Upper lobe of left lung (tissue), 6 donors: ENCODE results near the gene BMP7. TPM values are rescaled to one million over a fixed set of nuclear protein-coding genes. Genes with fewer than 3 reads are reported as not detected.

ENCODE experiments used
- ATAC-seq, 2 donors: fragments of 200-7000 bp; cut with Tn5 transposase; one replicate each; pipeline ENCODE4 v1.9.1; 2022; ENCODE audit warnings: mild to moderate bottlenecking in 2 of 2, moderate library complexity in 2 of 2; ENCODE audit not compliant: low FRiP score in 2 of 2
- DNase-seq, 2 donors: peaks; one replicate each; pipeline ENCODE4 v3.0.0-alpha.2; 2019 to 2020
- H3K27ac ChIP-seq, 4 donors: fragments of 200-600 bp; sonication (generic); one replicate each; pipeline ENCODE4 v1.5.1; 2016 to 2019
- H3K27me3 ChIP-seq, 4 donors: fragments of 200-600 bp; sonication (generic); one replicate each; pipeline ENCODE4 v1.5.1; 2017 to 2019
- H3K36me3 ChIP-seq, 4 donors: fragments of 200-600 bp; sonication (generic); one replicate each; pipeline ENCODE4 v1.5.1; 2016 to 2019
- H3K4me1 ChIP-seq, 4 donors: fragments of 200-600 bp; sonication (generic); one replicate each; pipeline ENCODE4 v1.5.1; 2018 to 2019
- H3K4me3 ChIP-seq, 4 donors: fragments of 200-600 bp; sonication (generic); one replicate each; pipeline ENCODE4 v1.5.1; 2017 to 2019; ENCODE audit warnings: mild to moderate bottlenecking in 2 of 4, moderate library complexity in 1 of 4
- H3K9me3 ChIP-seq, 4 donors: fragments of 200-600 bp; sonication (generic); one replicate each; pipeline ENCODE4 v1.5.1; 2018 to 2019
- EP300 ChIP-seq, 4 donors: sonication (generic); formaldehyde crosslinking; IDR thresholded peaks; one replicate each; pipeline ENCODE4 v1.5.1; 2017; ENCODE audit warnings: antibody characterized with exemption in 4 of 4, control low read depth in 2 of 4
- POLR2A ChIP-seq, 4 donors: fragments of 450-650 bp; IDR thresholded peaks; one replicate each; pipeline ENCODE4 v1.5.1; 2016 to 2017; ENCODE audit warnings: antibody characterized with exemption in 4 of 4, mild to moderate bottlenecking in 2 of 4
- POLR2AphosphoS5 ChIP-seq, 2 donors: sonication (generic); formaldehyde crosslinking; IDR thresholded peaks; one replicate each; pipeline ENCODE4 v1.5.1; 2017; ENCODE audit warnings: antibody characterized with exemption in 2 of 2
- WGBS, 2 donors: methylation state at CpG; one replicate each; pipeline ENCODE4 v1.1.5; 2017 to 2018; 5-methylcytosine and 5-hydroxymethylcytosine counted together
- total RNA-seq, 6 donors: library from RNA; depleted of rRNA in 4 of 6; stranded (reverse); fragments of >200 nt in 4 of 6; gene quantifications; one replicate each; pipeline versions ENCODE4 v1.1.0 to v1.2.1, GENCODE V29; 2016 to 2021
- TF ChIP-seq, protein P1 (sequence below), 6 experiments: fragments of 450-650 bp in 4 of 6; fragments of 200-600 bp in 2 of 6; sonication (generic) in 2 of 6; IDR thresholded peaks; one replicate each; pipeline ENCODE4 v1.5.1; 2016 to 2019; ENCODE audit warnings: antibody characterized with exemption in 6 of 6
- donor health status: DM: no; HTN: no; CAD: no; lungs with moderate emphysema.
- donor health status: DM: no; HTN: yes; CAD: no; lungs with severe emphysema.

The BMP7 gene
- total RNA-seq, 6 donors from 2014 or later = 0.30 to 4.0 (median 2.6) TPM; not detected in 1

DNA sequence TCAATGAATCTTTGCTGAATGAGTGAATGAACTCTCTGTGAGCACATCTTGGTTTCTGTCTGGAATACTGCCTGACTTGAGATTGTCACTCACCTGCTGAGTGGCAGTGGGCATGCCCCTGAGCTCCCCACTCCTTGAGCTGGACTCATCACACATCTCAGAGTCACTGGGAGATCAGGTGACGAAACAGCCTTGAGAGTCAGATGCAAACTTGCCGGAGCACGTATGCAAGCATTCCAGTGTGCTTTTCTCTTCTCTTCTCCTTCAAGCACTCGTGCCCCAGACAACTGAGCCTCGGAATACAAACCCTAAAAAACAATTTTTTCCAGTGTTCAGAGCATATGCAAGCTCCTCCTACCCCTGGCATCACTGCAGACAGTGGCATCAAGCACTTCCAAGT lies 9.4 kb upstream of the BMP7 start:
- ATAC-seq (no peak), DNase-seq (no peak)
- TF ChIP-seq POLR2A (IDR thresholded peaks at IDR 0.05) (no peak), POLR2AphosphoS5 (IDR thresholded peaks at IDR 0.05) (no peak), EP300 (IDR thresholded peaks at IDR 0.05) (no peak)
- TF ChIP-seq, protein P1, sequence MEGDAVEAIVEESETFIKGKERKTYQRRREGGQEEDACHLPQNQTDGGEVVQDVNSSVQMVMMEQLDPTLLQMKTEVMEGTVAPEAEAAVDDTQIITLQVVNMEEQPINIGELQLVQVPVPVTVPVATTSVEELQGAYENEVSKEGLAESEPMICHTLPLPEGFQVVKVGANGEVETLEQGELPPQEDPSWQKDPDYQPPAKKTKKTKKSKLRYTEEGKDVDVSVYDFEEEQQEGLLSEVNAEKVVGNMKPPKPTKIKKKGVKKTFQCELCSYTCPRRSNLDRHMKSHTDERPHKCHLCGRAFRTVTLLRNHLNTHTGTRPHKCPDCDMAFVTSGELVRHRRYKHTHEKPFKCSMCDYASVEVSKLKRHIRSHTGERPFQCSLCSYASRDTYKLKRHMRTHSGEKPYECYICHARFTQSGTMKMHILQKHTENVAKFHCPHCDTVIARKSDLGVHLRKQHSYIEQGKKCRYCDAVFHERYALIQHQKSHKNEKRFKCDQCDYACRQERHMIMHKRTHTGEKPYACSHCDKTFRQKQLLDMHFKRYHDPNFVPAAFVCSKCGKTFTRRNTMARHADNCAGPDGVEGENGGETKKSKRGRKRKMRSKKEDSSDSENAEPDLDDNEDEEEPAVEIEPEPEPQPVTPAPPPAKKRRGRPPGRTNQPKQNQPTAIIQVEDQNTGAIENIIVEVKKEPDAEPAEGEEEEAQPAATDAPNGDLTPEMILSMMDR (IDR thresholded peaks at IDR 0.05) = no peak
- H3K9me3 ChIP-seq = no peaks in the 10 kb centered on the region
- no peaks in the 10 kb centered on the region for H3K27me3 ChIP-seq
- no peaks in the 10 kb centered on the region for H3K4me1 ChIP-seq
- H3K27ac ChIP-seq = no peak overlapping the region
- no peak overlapping the region for H3K4me3 ChIP-seq
- 60% methylated on average over 2 to 5 of the region's 5 CpGs for WGBS, 2 donors
- no peaks in the 10 kb centered on the region for H3K36me3 ChIP-seq

DNA sequence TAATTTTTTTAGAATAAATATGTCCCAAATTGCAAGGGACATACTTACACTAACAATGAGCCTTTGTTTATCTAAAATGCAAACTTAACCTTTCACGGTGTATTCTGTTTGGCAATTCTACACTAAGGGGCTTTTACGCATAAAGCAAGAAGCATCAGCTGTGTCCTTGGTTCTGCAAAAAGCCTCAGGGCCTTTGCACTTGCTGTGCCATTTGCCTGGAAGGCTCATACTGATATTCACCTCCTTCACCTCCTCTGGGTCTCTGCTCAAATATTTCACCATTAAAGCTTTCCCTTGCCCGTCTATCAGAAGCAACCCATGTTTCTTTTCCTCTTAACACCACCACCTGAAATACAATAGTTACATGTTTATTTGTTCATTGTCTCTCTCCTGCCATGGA lies 8.9 kb upstream of the BMP7 start:
- Histone ChIP-seq H3K4me3 (no peak overlapping the region), H3K4me1 (no peaks in the 10 kb centered on the region), H3K9me3 (no peaks in the 10 kb centered on the region), H3K27ac (no peak overlapping the region), H3K27me3 (no peaks in the 10 kb centered on the region), H3K36me3 (no peaks in the 10 kb centered on the region)
- TF ChIP-seq POLR2A (IDR thresholded peaks at IDR 0.05) (no peak), EP300 (IDR thresholded peaks at IDR 0.05) (no peak), POLR2AphosphoS5 (IDR thresholded peaks at IDR 0.05) (no peak)
- TF ChIP-seq, protein P1 (IDR thresholded peaks at IDR 0.05) = no peak
- WGBS, 2 donors = 80% methylated on average over 3 of the region's 3 CpGs
- ATAC-seq (no peak), DNase-seq (no peak)

DNA sequence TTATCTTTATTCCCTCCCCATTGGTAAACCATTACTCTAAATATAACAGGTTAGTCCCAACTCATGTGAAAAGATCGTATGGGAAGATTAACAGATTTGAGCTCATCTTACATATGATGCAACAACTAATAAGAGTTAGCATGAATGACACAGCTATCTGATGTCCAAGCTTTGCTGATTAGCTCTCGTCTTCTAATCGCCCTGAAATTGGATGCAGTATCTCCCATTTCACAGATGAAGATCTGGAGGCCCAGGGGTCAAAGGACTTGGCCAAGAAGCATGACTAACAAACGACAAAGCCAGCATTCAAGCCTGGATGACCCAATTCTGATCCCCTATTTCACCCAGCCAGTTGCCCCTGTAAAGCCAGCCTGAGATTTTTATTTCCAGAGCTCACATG lies 8.4 kb upstream of the BMP7 start:
- no peaks in the 10 kb centered on the region for H3K36me3 ChIP-seq
- TF ChIP-seq POLR2AphosphoS5 (IDR thresholded peaks at IDR 0.05) (no peak), POLR2A (IDR thresholded peaks at IDR 0.05) (no peak), EP300 (IDR thresholded peaks at IDR 0.05) (no peak)
- TF ChIP-seq, protein P1 (IDR thresholded peaks at IDR 0.05) = no peak
- 73 to 80% methylated on average over 4 of the region's 4 CpGs for WGBS, 2 donors

DNA sequence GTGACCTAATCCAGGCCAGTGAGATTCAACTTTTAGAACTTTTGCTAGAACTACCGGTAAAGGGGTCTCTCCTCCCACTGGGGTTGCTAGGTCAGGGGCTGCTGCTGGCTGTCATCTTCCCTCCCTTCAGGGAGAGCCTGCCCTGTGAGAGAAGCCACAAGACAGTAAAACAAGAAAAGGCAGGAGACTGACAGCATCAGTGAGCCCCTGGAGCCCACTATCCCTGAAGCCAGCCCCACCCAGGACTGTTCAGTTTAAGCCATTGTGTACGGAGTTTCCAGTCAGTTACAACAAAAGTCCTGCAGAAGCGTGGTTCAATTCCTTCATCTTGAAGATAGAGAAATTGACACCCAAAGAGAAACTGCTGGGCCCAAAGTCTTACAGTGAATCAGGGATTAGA lies 7.9 kb upstream of the BMP7 start:
- no peak for DNase-seq
- ATAC-seq = no peak
- Histone ChIP-seq H3K4me1 (no peaks in the 10 kb centered on the region), H3K9me3 (no peaks in the 10 kb centered on the region), H3K36me3 (no peaks in the 10 kb centered on the region), H3K27me3 (no peaks in the 10 kb centered on the region), H3K4me3 (no peak overlapping the region), H3K27ac (no peak overlapping the region)
- TF ChIP-seq POLR2A (IDR thresholded peaks at IDR 0.05) = no peak
- TF ChIP-seq POLR2AphosphoS5 (IDR thresholded peaks at IDR 0.05) = no peak
- no peak for TF ChIP-seq EP300 (IDR thresholded peaks at IDR 0.05)
- TF ChIP-seq, protein P1 (IDR thresholded peaks at IDR 0.05) = no peak
- 81 to 87% methylated on average over 2 to 3 of the region's 3 CpGs for WGBS, 2 donors

More for the DNA sequence above, 8.4 kb upstream of the BMP7 start:
- no peaks in the 10 kb centered on the region for H3K4me1 ChIP-seq
- no peak for ATAC-seq
- DNase-seq = no peak
- H3K27me3 ChIP-seq = no peaks in the 10 kb centered on the region
- H3K4me3 ChIP-seq = no peak overlapping the region
- no peaks in the 10 kb centered on the region for H3K9me3 ChIP-seq
- no peak overlapping the region for H3K27ac ChIP-seq

DNA sequence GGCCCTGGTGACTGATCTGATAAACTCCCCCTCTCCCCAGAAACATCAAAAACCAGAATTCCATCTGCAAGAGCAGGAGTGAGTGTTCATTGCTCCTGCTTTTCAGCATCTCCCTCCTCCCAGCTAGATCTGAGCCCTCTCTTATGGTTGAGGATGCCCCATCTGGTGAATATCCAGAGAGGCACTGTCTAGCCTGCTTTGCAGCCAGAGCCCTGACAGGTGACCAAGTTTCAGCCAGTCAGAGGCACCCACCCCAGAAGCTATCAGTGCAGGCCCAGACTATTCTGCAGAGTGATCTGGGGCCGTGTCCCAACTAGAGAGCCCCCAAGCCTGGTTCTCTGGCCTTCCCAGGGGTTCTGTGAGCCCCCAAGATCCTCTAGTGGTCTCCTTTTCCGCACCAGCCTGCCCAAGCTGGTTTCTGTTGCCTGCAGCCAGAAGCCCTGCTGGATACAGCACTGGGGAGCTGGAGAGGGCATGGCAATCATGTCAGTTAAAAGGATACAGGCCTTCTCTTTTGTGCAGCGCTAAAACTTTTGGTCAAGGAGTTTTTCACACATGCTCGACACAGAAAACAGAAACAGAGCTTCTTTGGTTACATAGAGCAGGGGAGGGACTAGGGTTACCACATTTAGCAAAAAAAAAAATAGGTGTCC lies 6.6 kb upstream of the BMP7 start:
- no peak for TF ChIP-seq POLR2A (IDR thresholded peaks at IDR 0.05)
- TF ChIP-seq, protein P1 (IDR thresholded peaks at IDR 0.05) = no peak
- no peak for TF ChIP-seq POLR2AphosphoS5 (IDR thresholded peaks at IDR 0.05)
- no peak for TF ChIP-seq EP300 (IDR thresholded peaks at IDR 0.05)
- DNase-seq = no peak
- Histone ChIP-seq H3K36me3 (no peaks in the 10 kb centered on the region), H3K9me3 (no peaks in the 10 kb centered on the region), H3K27ac (no peak overlapping the region), H3K4me1 (no peaks in the 10 kb centered on the region), H3K4me3 (no peak overlapping the region), H3K27me3 (peaks cover 0 to 1% (median 0%) of the 10 kb centered on the region in 4 donors)
- WGBS, 2 donors = 64 to 68% methylated on average over 2 to 4 of the region's 4 CpGs
- ATAC-seq = no peak
